ENCODE results near the gene GLI3. TPM values are rescaled to one million over a fixed set of nuclear protein-coding genes. Genes with fewer than 3 reads are reported as not detected.

The GLI3 gene
- total RNA-seq, 1 donor from 2014 or later = 136 TPM

GRCh38 chr7:41975849-41976248 is 261.2 kb downstream of the GLI3 start:
- H3K27me3 Mint-ChIP-seq (ENCODE audit: low read depth) = no peaks in the 10 kb centered on the region
- H3K9me3 Mint-ChIP-seq = no peaks in the 10 kb centered on the region
- peaks cover 42% of the 10 kb centered on the region for H3K4me1 Mint-ChIP-seq
- no peak for DNase-seq (ENCODE audit: low read depth, low spot score)
- no peak overlapping the region for H3K4me3 Mint-ChIP-seq
- no peak for TF ChIP-seq CTCF (conservative IDR thresholded peaks at IDR 0.05)
- H3K27ac Mint-ChIP-seq (ENCODE audit: unreplicated experiment) = no peak overlapping the region
- H3K36me3 Mint-ChIP-seq (ENCODE audit: low read depth) = peaks cover 30% of the 10 kb centered on the region

GRCh38 chr7:41974870-41975557 is 262.0 kb downstream of the GLI3 start:
- Mint-ChIP-seq H3K36me3 (ENCODE audit: low read depth) (peaks cover 28% of the 10 kb centered on the region), H3K4me1 (peaks cover 33% of the 10 kb centered on the region), H3K27me3 (ENCODE audit: low read depth) (no peaks in the 10 kb centered on the region), H3K27ac (ENCODE audit: unreplicated experiment) (no peak overlapping the region), H3K4me3 (no peak overlapping the region), H3K9me3 (no peaks in the 10 kb centered on the region)
- TF ChIP-seq CTCF (conservative IDR thresholded peaks at IDR 0.05) = no peak
- no peak for DNase-seq (ENCODE audit: low read depth, low spot score)

DNA sequence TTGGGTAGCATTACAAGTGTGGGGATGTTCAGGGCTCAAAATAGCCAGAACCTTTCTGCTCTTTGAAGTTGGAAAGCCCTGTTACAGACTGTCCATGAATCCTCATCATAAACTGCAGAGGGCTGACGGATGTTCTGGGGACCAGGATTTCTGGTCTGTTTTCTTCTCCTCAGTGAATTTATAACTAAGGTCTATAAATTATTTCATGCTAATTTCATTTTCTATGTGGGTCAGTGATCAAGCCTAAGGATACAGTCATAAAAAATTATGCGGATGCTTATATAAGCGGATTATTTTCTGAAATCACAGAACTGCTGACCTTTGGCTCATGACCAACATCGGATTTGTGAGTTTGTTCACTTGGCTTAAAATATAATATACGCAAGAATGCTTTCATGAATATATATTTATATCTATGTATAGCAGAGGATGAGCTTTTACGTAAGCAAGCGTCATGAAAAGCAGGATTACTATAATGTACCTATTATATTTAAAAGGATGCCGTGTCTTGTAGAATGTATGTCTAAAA is 263.7 kb downstream of the GLI3 start:
- TF ChIP-seq CTCF (conservative IDR thresholded peaks at IDR 0.05) = no peak
- Mint-ChIP-seq H3K27me3 (ENCODE audit: low read depth) (no peaks in the 10 kb centered on the region), H3K27ac (ENCODE audit: unreplicated experiment) (no peak overlapping the region), H3K4me1 (peaks cover 24% of the 10 kb centered on the region), H3K9me3 (no peaks in the 10 kb centered on the region), H3K36me3 (ENCODE audit: low read depth) (peaks cover 39% of the 10 kb centered on the region), H3K4me3 (no peak overlapping the region)
- DNase-seq (ENCODE audit: low read depth, low spot score) = no peak

DNA sequence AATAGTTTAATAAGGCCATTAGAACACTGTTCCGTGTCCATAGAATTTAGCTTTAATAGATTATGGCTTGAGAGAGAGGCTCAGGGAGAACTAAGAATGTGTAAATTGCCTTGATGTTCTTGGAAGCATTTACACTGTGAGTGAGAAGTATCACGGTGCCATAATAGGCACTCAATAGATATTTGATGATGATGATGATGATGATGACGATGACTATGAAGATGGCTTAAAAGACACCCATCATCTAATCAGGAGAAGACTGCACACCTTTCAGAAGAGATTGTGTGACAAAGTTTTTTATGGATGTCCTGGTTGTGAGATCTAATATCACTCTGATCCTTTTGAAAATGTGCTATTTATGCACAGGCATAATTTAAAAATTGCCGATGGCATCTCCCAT is 264.2 kb downstream of the GLI3 start:
- Mint-ChIP-seq H3K9me3 (no peaks in the 10 kb centered on the region), H3K4me1 (peaks cover 19% of the 10 kb centered on the region), H3K4me3 (no peak overlapping the region), H3K36me3 (ENCODE audit: low read depth) (peaks cover 43% of the 10 kb centered on the region), H3K27ac (ENCODE audit: unreplicated experiment) (no peak overlapping the region), H3K27me3 (ENCODE audit: low read depth) (no peaks in the 10 kb centered on the region)
- no peak for DNase-seq (ENCODE audit: low read depth, low spot score)
- TF ChIP-seq CTCF (conservative IDR thresholded peaks at IDR 0.05) = no peak

- TF ChIP-seq CTCF (conservative IDR thresholded peaks at IDR 0.05) = no peak
- H3K9me3 Mint-ChIP-seq = no peaks in the 10 kb centered on the region
Measured at GRCh38 chr7:41972270-41972669, 264.7 kb downstream of the GLI3 start.

More at GRCh38 chr7:41972270-41972669, 264.7 kb downstream of the GLI3 start:
- Mint-ChIP-seq H3K4me3 (no peak overlapping the region), H3K4me1 (peaks cover 14% of the 10 kb centered on the region), H3K36me3 (ENCODE audit: low read depth) (peaks cover 48% of the 10 kb centered on the region), H3K27me3 (ENCODE audit: low read depth) (no peaks in the 10 kb centered on the region), H3K27ac (ENCODE audit: unreplicated experiment) (peak overlapping the region; percentile 17)
- DNase-seq (ENCODE audit: low read depth, low spot score) = no peak

Data from neural crest cell (in vitro differentiated cells).